ENCODE data around the gene DOHH.
"Not testable (repeated sequence)": the region's sequence is repeated elsewhere in the genome, so short reads cannot be mapped to it uniquely, and the experiment has no call there.

DNA sequence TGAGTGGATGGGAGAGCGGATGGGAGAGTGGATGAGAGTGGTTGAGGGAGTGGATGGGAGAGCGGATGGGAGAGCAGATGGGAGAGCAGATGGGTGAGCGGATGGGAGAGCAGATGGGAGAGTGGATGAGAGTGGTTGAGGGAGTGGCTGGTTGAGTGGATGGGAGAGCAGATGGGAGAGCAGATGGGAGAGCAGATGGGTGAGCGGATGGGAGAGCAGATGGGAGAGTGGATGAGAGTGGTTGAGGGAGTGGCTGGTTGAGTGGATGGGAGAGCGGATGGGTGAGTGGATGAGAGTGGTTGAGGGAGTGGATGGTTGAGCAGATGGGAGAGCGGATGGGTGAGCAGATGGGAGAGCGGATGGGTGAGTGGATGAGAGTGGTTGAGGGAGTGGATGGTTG lies 28.8 kb upstream of the DOHH start:
- TF ChIP-seq POLR2AphosphoS5 (IDR thresholded peaks at IDR 0.05; ENCODE audit: low read depth, low read length); TCF7L2 (IDR thresholded peaks at IDR 0.05; ENCODE audit: low read depth, low read length); SIN3A (IDR thresholded peaks at IDR 0.05; ENCODE audit: borderline replicate concordance, insufficient read depth, low read depth, low read length): not testable (repeated sequence)
- TF ChIP-seq, protein P1, sequence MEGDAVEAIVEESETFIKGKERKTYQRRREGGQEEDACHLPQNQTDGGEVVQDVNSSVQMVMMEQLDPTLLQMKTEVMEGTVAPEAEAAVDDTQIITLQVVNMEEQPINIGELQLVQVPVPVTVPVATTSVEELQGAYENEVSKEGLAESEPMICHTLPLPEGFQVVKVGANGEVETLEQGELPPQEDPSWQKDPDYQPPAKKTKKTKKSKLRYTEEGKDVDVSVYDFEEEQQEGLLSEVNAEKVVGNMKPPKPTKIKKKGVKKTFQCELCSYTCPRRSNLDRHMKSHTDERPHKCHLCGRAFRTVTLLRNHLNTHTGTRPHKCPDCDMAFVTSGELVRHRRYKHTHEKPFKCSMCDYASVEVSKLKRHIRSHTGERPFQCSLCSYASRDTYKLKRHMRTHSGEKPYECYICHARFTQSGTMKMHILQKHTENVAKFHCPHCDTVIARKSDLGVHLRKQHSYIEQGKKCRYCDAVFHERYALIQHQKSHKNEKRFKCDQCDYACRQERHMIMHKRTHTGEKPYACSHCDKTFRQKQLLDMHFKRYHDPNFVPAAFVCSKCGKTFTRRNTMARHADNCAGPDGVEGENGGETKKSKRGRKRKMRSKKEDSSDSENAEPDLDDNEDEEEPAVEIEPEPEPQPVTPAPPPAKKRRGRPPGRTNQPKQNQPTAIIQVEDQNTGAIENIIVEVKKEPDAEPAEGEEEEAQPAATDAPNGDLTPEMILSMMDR (IDR thresholded peaks at IDR 0.05): not testable (repeated sequence)
- TF ChIP-seq, protein P2, sequence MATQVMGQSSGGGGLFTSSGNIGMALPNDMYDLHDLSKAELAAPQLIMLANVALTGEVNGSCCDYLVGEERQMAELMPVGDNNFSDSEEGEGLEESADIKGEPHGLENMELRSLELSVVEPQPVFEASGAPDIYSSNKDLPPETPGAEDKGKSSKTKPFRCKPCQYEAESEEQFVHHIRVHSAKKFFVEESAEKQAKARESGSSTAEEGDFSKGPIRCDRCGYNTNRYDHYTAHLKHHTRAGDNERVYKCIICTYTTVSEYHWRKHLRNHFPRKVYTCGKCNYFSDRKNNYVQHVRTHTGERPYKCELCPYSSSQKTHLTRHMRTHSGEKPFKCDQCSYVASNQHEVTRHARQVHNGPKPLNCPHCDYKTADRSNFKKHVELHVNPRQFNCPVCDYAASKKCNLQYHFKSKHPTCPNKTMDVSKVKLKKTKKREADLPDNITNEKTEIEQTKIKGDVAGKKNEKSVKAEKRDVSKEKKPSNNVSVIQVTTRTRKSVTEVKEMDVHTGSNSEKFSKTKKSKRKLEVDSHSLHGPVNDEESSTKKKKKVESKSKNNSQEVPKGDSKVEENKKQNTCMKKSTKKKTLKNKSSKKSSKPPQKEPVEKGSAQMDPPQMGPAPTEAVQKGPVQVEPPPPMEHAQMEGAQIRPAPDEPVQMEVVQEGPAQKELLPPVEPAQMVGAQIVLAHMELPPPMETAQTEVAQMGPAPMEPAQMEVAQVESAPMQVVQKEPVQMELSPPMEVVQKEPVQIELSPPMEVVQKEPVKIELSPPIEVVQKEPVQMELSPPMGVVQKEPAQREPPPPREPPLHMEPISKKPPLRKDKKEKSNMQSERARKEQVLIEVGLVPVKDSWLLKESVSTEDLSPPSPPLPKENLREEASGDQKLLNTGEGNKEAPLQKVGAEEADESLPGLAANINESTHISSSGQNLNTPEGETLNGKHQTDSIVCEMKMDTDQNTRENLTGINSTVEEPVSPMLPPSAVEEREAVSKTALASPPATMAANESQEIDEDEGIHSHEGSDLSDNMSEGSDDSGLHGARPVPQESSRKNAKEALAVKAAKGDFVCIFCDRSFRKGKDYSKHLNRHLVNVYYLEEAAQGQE (IDR thresholded peaks at IDR 0.05; ENCODE audit: insufficient read depth in 1 of 2, low read depth in 2 of 2, low read length in 1 of 2): not testable (repeated sequence)

Data from Panc1 (cell line).